Measurements from ENCODE around the gene MCL1. TPM values are rescaled to one million over a fixed set of nuclear protein-coding genes. Genes with fewer than 3 reads are reported as not detected.
"Not testable (repeated sequence)": the region's sequence is repeated elsewhere in the genome, so short reads cannot be mapped to it uniquely, and the experiment has no call there.

Gene MCL1
- 250 and 364 TPM in 2 replicates for total RNA-seq

GRCh38 chr1:150579110-150579944 lies at the start of gene MCL1:
Gene MCL1, minus strand, starts transcription at chr1:150579610. Its CDS starts 80 bp downstream, at chr1:150579530.
- peak; percentile 90 for DNase-seq (ENCODE audit: low read depth)

- no peak for DNase-seq (ENCODE audit: low read depth)
Observed at GRCh38 chr1:150628766-150629114, 49.3 kb upstream of the MCL1 start.

GRCh38 chr1:150627826-150628410 lies 48.5 kb upstream of the MCL1 start:
- DNase-seq (ENCODE audit: low read depth) = no peak

- DNase-seq (ENCODE audit: low read depth) = peak; percentile 77
Observed at GRCh38 chr1:150626150-150626549, 46.7 kb upstream of the MCL1 start.

GRCh38 chr1:150624546-150624945 lies 45.1 kb upstream of the MCL1 start:
- DNase-seq (ENCODE audit: low read depth) = not testable (repeated sequence)

- peak; percentile 49 for DNase-seq (ENCODE audit: low read depth)
Observed at GRCh38 chr1:150624134-150624533, 44.7 kb upstream of the MCL1 start.

GRCh38 chr1:150622303-150622975 lies 43.0 kb upstream of the MCL1 start:
- no peak for DNase-seq (ENCODE audit: low read depth)

GRCh38 chr1:150621497-150622302 lies 42.3 kb upstream of the MCL1 start:
- peak; percentile 77 for DNase-seq (ENCODE audit: low read depth)

- peak; percentile 55 for DNase-seq (ENCODE audit: low read depth)
Observed at GRCh38 chr1:150620919-150621318, 41.5 kb upstream of the MCL1 start.

- DNase-seq (ENCODE audit: low read depth) = peak; percentile 86
Observed at GRCh38 chr1:150619576-150620509, 40.4 kb upstream of the MCL1 start.

- peak; percentile 45 for DNase-seq (ENCODE audit: low read depth)
Observed at GRCh38 chr1:150615346-150616201, 36.2 kb upstream of the MCL1 start.

GRCh38 chr1:150613061-150613920 lies 33.9 kb upstream of the MCL1 start:
- DNase-seq (ENCODE audit: low read depth) = peak; percentile 89

- DNase-seq (ENCODE audit: low read depth) = no peak
Observed at GRCh38 chr1:150612014-150612345, 32.6 kb upstream of the MCL1 start.

- no peak for DNase-seq (ENCODE audit: low read depth)
Observed at GRCh38 chr1:150610576-150610975, 31.2 kb upstream of the MCL1 start.

- DNase-seq (ENCODE audit: low read depth) = peak; percentile 38
Observed at GRCh38 chr1:150609732-150610131, 30.3 kb upstream of the MCL1 start.

GRCh38 chr1:150606463-150607142 lies 27.2 kb upstream of the MCL1 start:
- DNase-seq (ENCODE audit: low read depth) = no peak

GRCh38 chr1:150605451-150605731 lies 26.0 kb upstream of the MCL1 start:
- DNase-seq (ENCODE audit: low read depth) = not testable (repeated sequence)

- no peak for DNase-seq (ENCODE audit: low read depth)
Observed at GRCh38 chr1:150604226-150604588, 24.8 kb upstream of the MCL1 start.

- DNase-seq (ENCODE audit: low read depth) = no peak
Observed at GRCh38 chr1:150603711-150604110, 24.3 kb upstream of the MCL1 start.

All from renal cortical epithelial cell (primary cell).